COLO668 (cell line): ENCODE results near the gene CUBN.

Experiments used
- DNase-seq: peaks from one replicate; lab custom pipeline; 2025; ENCODE audit not compliant: unreplicated experiment; lab: John Stamatoyannopoulos, UW

Gene CUBN

GRCh38 chr10:17129741-17130140 is at the start of gene CUBN:
Gene CUBN, minus strand, starts transcription at chr10:17129811. Its CDS starts 46 bp downstream, at chr10:17129765.
- no peak for DNase-seq

GRCh38 chr10:17179002-17179401 is 49.4 kb upstream of the CUBN start:
- DNase-seq, result no peak

GRCh38 chr10:17178006-17178405 is 48.4 kb upstream of the CUBN start:
- no peak for DNase-seq

DNA sequence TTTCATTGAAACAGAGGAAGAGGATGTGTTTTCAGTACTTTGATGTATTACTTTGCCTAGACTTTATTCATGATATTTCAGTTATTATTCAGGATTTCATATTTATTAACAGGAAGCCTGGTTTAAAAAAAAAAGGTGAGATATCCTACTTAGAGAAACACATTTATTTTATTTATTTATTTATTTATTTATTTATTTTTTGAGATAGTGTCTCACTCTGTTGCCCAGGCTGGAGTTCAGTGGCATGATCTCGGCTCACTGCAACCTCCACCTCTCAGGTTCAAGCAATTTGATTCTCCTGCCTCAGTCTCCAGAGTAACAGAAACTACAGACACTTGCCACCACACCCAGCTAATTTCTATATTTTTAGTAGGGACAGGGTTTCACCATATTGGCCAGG is 47.4 kb upstream of the CUBN start:
- DNase-seq, result no peak

DNA sequence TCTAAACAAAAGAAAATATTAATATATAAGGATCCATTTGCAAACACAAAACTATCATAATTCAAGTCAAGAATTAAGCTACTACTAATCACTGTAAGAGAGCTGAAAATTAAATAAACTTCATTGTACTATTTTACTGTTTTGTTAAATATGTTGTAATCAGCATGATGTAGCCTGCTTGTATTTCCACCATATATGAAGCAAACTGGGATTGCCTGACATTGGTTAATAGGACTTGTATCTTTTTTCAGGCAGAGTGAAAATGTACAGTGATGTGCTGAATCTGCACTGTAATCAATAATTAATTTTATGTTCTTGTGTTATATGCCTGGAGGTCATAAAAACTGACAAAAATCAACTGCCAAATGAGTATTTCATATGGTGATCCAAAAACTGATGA is 46.5 kb upstream of the CUBN start:
- no peak for DNase-seq

- DNase-seq, result no peak
Observed at GRCh38 chr10:17175551-17175950, 45.9 kb upstream of the CUBN start.

DNA sequence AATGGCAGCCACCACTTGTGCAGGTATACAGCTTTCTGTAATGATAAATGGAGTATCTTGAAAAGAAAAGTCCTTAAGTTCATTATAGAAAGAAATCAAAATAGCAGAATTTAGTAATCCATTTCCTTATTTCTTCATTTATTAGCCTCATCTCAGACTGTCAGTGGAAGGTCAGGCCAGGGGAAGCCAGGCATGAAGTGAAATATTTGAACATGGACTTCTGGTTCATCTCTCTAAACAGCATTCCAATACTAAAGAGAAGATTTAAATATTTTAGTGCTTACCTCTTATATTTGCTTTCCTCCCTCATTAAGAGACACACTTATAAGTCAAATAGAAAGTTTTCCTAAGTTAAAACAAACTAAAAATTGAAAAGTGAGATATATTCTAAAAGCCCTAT is 45.0 kb upstream of the CUBN start:
- DNase-seq, result no peak

DNA sequence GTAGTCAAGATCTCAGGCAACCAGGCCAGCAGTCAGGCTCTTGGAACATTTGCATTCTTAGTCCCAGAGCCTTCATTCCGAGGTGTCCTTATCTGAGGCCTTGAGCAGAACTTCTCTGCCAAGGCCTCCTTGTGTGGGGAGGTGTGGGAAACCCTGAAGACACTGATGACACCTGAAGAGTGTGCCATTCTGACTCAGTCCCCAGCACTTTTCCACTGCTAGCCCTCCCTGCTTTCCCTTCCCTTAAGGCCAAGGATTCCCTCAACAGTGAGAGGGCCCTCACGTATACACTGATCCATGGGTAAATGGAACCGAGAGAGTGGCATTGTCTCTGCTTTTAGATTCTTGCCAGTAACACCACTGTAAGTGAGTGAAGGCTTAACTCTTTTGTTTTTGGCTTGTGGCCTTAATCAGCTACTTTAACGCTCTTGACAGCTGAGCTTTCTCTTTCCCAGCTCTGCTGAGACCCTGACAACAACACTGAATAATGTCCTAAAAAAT is 41.6 kb upstream of the CUBN start:
- DNase-seq, result no peak

GRCh38 chr10:17169803-17170202 is 40.2 kb upstream of the CUBN start:
- DNase-seq, result no peak

GRCh38 chr10:17166699-17167098 is 37.1 kb upstream of the CUBN start:
- no peak for DNase-seq

DNA sequence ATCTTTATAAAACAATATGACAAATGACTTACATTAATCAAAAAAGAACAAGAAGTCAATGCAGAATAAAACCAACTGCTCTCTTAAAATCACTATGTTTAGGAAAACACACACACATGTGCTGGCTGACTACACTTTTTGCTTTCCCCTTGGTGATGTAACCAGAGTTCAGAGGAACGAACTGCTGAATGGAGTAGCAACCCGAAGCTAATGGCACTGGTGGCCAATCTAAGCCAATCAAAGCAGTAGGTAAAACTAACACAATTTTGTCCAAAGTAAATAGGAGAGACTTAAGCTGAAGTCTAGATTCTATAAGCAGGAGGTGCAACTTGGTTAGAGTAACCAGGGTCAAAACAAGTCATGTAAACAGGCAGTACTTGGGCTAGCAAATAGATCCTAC is 33.2 kb upstream of the CUBN start:
- DNase-seq, result no peak

DNA sequence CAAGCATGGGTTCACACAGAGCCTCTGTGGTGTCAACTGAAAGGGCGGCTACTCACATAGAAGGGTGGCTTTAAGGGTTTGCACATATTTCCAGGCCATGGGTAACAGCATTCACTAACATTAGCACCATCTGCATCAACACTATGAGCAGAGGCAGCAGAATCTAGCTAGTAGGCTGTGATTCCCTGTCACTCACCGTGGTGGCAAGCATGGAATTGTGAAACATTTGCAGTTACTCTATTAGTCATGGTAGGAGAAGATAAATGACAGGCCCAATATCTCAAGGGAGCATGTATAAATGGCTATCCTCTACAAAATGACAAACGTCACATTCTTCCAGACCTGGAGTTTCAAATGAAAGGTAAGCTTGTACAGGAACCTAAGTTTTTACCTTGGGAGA is 32.2 kb upstream of the CUBN start:
- no peak for DNase-seq

- DNase-seq, result no peak
Observed at GRCh38 chr10:17157024-17157423, 27.4 kb upstream of the CUBN start.

DNA sequence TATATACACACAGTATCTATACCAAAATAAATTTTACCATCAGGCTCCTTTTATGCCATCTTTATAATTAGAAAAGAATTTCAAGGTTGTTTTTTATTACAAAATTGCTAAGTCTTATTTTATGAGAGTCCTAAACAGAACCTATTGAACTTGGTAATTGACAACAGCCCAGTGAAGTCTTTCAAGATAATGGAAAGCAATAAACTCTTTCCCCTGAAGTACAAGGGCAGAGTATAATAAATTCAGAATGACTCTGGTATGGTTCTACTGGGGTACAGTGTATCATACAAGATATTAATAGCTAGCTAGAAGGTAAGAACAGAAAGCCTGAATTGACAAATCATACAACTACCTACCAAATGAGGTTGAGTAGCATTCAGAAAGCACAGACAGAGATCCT is 26.2 kb upstream of the CUBN start:
- DNase-seq, result no peak

- no peak for DNase-seq
Observed at GRCh38 chr10:17154116-17154515, 24.5 kb upstream of the CUBN start.

GRCh38 chr10:17153321-17153720 is 23.7 kb upstream of the CUBN start:
- no peak for DNase-seq

- no peak for DNase-seq
Observed at GRCh38 chr10:17151716-17152115, 22.1 kb upstream of the CUBN start.

- DNase-seq, result no peak
Observed at GRCh38 chr10:17147884-17148489, 18.4 kb upstream of the CUBN start.

GRCh38 chr10:17146892-17147291 is 17.3 kb upstream of the CUBN start:
- no peak for DNase-seq

DNA sequence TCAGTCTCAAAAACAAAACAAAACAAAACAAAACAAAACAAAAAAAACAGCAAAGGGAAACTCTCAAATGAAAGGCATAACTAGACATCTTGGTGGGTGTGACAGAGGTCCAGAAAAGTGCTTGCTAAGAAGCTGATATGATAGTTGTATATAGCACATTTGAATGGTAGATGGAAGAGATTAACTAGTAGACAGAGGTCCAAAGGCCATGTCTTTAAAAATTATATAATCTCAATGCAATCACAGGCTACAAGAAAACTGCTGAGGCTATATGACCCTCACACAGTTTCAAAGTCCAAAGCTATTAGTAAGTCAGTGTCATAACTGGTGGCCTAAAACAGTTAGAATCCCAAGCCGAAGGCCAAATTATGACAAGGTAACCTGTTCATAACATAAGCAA is 15.6 kb upstream of the CUBN start:
- no peak for DNase-seq

GRCh38 chr10:17144757-17145156 is 15.1 kb upstream of the CUBN start:
- DNase-seq, result no peak

DNA sequence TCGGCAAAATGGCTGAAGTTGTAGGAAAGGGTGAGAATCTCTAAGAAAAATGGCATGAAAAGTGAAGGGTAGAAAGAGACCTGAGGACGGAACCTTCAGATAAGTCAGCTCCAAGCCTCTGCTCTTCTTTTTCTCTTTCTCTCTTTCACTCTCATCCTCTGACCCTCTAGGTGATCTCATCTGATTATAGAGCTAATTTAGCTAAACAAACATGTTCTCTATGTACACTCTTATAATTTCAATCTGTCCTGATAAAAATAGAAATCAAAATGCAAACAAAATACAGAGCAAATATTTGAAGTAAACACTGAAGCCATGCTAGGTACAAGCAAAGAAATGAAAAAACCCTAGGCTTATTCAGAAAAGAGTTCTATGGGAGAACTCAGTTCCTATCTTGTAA is 14.4 kb upstream of the CUBN start:
- DNase-seq, result no peak

DNA sequence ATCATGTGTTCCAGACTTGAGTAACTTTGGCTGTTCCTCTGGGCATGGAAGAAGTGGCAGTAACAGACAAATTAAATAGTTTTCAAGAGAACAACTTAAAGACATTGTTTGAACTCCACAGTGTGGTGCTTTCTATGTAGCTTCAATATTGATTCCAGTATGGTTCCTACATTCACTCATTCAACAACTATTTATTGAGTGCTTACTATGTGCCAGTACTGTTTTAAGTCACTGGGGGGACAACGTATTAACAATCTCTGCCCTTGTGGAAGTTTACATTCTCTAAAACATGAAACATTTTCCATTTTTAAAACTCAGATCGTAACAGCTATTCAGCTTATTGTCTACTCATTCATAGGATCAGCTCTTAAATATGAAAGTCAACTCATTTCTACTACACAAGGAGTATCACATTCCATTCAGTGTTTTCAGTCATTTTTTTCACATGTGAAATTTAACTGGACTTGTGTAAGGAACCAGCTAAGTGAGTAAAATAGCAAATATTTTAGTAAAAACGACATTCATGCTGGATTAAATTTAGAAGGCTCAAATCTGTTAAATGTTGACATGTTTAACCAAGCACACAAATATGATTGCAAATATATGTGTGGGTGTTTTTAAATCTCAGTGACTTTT is 13.6 kb upstream of the CUBN start:
- DNase-seq, result no peak
